Endodermal cell (in vitro differentiated cells): Measurements from ENCODE around the gene OR51E1. TPM values are rescaled to one million over a fixed set of nuclear protein-coding genes. Genes with fewer than 3 reads are reported as not detected.

ENCODE experiments used
- DNase-seq: peaks from one replicate; pipeline ENCODE4 v3.0.0-alpha.2; 2017
- H3K27ac ChIP-seq: 2 replicates; pipeline ENCODE4 v1.5.1; 2013; ENCODE audit warnings: mild to moderate bottlenecking, low read depth, low read length, moderate library complexity
- H3K27me3 ChIP-seq: 2 replicates; pipeline ENCODE4 v1.6.1; 2013; ENCODE audit warnings: mild to moderate bottlenecking, low read length, moderate library complexity; ENCODE audit not compliant: insufficient read depth, control insufficient read depth, poor library complexity, severe bottlenecking
- H3K36me3 ChIP-seq: 2 replicates; pipeline ENCODE4 v1.7.0; 2013; ENCODE audit warnings: mild to moderate bottlenecking, low read length, moderate library complexity; ENCODE audit not compliant: control insufficient read depth, insufficient read depth
- H3K4me1 ChIP-seq: one replicate; pipeline ENCODE4 v1.7.0; 2013; ENCODE audit warnings: low read length; ENCODE audit not compliant: control insufficient read depth, insufficient read depth
- H3K4me3 ChIP-seq: 2 replicates; pipeline ENCODE4 v1.5.1; 2013; ENCODE audit warnings: mild to moderate bottlenecking, low read length, moderate library complexity
- H3K9ac ChIP-seq: 2 replicates; pipeline ENCODE4 v1.6.1; 2013; ENCODE audit warnings: mild to moderate bottlenecking, low read length, moderate library complexity; ENCODE audit not compliant: poor library complexity, severe bottlenecking; ENCODE audit errors: extremely low read depth
- H3K9me3 ChIP-seq: 2 replicates; pipeline ENCODE4 v1.6.1; 2013; ENCODE audit warnings: mild to moderate bottlenecking, low read length, moderate library complexity; ENCODE audit not compliant: control insufficient read depth
- H3K27ac Mint-ChIP-seq: 2 replicates; pipeline ENCODE4 v1.8.0; 2020; ENCODE audit warnings: mixed read lengths
- H3K27me3 Mint-ChIP-seq: 2 replicates; pipeline ENCODE4 v1.8.0; 2021; ENCODE audit warnings: mild to moderate bottlenecking, mixed read lengths; ENCODE audit not compliant: insufficient read depth
- H3K36me3 Mint-ChIP-seq: 2 replicates; pipeline ENCODE4 v1.8.0; 2020; ENCODE audit warnings: low read depth, mixed read lengths
- H3K4me1 Mint-ChIP-seq: 2 replicates; pipeline ENCODE4 v1.8.0; 2020; ENCODE audit warnings: mixed read lengths
- H3K4me3 Mint-ChIP-seq: 2 replicates; pipeline ENCODE4 v1.8.0; 2020; ENCODE audit warnings: mild to moderate bottlenecking, moderate library complexity, mixed read lengths
- H3K9me3 Mint-ChIP-seq: 2 replicates; pipeline ENCODE4 v1.8.0; 2020; ENCODE audit warnings: mild to moderate bottlenecking, mixed read lengths
- WGBS, 2 experiments: methylation state at CpG; one replicate each; pipeline versions ENCODE4 v1.1.5 to v1.1.7; 2013; ENCODE audit warnings: missing lambda C conversion rate in 2 of 2, mixed read lengths in 1 of 2; ENCODE audit not compliant: insufficient coverage in 1 of 2, insufficient read length in 1 of 2; 5-methylcytosine and 5-hydroxymethylcytosine counted together
- total RNA-seq, 2 donors: library from RNA; stranded (reverse); fragmentation: NEBNext Ultra II Directional in 1 of 2; extraction: Animal tissue kit (Norgen Biotek cat#: 25700) in 1 of 2; gene quantifications; 2 replicates in 1 of 2; 3 replicates in 1 of 2; pipeline ENCODE4 v1.2.1, GENCODE V29; 2021
- TF ChIP-seq, protein P1 (sequence below): fragments of 200-600 bp; sonication (generic); conservative IDR thresholded peaks from 2 replicates; pipeline ENCODE4 v1.5.0; 2021; ENCODE audit warnings: antibody characterized with exemption, mild to moderate bottlenecking

Gene OR51E1
- total RNA-seq, 2 donors from 2014 or later = not detected

DNA sequence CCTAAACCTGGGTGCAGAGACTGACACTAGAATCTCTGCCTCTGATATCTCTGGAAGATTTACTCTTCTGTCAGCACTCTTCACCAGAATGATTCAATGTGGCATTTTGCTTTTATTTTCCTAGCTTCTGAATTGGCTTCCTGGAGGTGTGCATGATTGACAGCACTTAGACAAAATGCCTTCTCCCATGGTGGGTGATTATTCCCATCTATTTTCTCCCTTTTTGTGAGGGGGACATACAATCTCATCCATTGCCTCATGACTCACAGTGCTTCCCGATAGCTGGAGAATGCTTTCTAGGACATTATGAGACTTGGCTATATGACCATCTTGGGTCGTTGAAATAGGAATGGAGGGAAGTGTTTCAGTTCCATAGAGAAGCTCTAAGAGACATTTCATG is 31.8 kb upstream of the OR51E1 start:
- peaks cover 22% of the 10 kb centered on the region for H3K27me3 Mint-ChIP-seq
- 83 to 88% methylated on average over 1 to 2 of the region's 2 CpGs for WGBS, 2 experiments

DNA sequence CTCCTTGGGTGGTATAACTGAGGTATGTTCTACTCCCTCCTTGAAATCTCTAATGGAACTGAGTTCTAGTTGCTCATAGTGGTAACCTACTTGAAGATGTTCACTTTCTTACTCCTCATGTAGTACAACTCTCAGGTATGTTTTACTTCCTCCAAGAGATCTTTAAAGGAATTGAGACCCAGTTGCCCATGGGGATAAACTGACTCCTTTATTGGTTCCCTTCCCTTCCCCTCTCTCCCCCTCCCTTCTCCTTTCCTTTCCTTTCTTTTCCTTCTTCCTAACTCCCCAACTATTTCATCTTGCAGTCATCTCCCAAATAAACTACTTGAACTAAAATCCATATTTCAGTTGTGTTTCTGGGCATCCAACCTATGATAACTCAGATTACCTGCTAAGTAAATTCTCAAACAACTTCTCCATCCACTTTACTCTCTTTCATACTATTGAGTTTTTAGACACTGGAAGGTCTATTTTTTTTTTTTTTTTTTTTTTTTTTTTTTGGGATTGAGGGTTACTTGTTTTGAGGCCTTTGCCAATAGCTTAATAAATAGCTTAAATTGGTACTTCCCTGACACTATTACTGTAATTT is 27.8 kb upstream of the OR51E1 start:
- no peaks in the 10 kb centered on the region for H3K4me1 Mint-ChIP-seq
- peaks cover 30% of the 10 kb centered on the region for H3K27me3 ChIP-seq
- DNase-seq = no peak
- H3K36me3 Mint-ChIP-seq = no peaks in the 10 kb centered on the region
- no peak overlapping the region for H3K27ac ChIP-seq
- H3K4me3 Mint-ChIP-seq = no peak overlapping the region
- H3K27ac Mint-ChIP-seq = no peak overlapping the region
- no peak overlapping the region for H3K4me3 ChIP-seq
- TF ChIP-seq, protein P1, sequence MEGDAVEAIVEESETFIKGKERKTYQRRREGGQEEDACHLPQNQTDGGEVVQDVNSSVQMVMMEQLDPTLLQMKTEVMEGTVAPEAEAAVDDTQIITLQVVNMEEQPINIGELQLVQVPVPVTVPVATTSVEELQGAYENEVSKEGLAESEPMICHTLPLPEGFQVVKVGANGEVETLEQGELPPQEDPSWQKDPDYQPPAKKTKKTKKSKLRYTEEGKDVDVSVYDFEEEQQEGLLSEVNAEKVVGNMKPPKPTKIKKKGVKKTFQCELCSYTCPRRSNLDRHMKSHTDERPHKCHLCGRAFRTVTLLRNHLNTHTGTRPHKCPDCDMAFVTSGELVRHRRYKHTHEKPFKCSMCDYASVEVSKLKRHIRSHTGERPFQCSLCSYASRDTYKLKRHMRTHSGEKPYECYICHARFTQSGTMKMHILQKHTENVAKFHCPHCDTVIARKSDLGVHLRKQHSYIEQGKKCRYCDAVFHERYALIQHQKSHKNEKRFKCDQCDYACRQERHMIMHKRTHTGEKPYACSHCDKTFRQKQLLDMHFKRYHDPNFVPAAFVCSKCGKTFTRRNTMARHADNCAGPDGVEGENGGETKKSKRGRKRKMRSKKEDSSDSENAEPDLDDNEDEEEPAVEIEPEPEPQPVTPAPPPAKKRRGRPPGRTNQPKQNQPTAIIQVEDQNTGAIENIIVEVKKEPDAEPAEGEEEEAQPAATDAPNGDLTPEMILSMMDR = no peak
- peaks cover 10% of the 10 kb centered on the region for H3K27me3 Mint-ChIP-seq
- no peaks in the 10 kb centered on the region for H3K4me1 ChIP-seq
- no peak overlapping the region for H3K9ac ChIP-seq
- H3K36me3 ChIP-seq = no peaks in the 10 kb centered on the region
- no peaks in the 10 kb centered on the region for H3K9me3 ChIP-seq
- no peaks in the 10 kb centered on the region for H3K9me3 Mint-ChIP-seq

More for the DNA sequence above, 31.8 kb upstream of the OR51E1 start:
- Mint-ChIP-seq H3K27ac (no peak overlapping the region), H3K4me3 (no peak overlapping the region), H3K36me3 (no peaks in the 10 kb centered on the region), H3K4me1 (peaks cover 10% of the 10 kb centered on the region), H3K9me3 (peaks cover 7% of the 10 kb centered on the region)
- Histone ChIP-seq H3K4me3 (no peak overlapping the region), H3K36me3 (no peaks in the 10 kb centered on the region), H3K27me3 (peaks cover 28% of the 10 kb centered on the region), H3K27ac (no peak overlapping the region), H3K9me3 (no peaks in the 10 kb centered on the region), H3K9ac (no peak overlapping the region), H3K4me1 (no peaks in the 10 kb centered on the region)
- TF ChIP-seq, protein P1 = no peak
- DNase-seq = no peak

DNA sequence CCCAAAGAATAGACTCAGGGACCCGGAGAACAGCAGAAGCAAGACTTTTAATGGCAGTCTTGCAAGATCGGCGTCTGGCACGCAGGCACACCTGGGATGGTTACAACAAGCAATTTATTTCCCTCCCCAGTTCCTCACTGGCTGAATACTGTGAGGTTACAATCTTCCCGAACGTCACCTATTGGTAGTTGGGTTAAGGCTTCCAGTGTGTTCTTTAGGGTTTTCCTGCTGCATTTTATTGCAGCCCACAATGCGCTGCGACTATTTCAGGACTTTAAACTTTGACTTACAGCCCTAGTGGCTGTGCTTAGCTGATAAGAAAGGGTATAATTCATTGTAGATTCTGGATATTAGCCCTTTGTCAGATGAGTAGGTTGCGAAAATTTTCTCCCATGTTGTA is 24.3 kb upstream of the OR51E1 start:
- no peaks in the 10 kb centered on the region for H3K9me3 Mint-ChIP-seq
- H3K9me3 ChIP-seq = no peaks in the 10 kb centered on the region

More for the DNA sequence above, 24.3 kb upstream of the OR51E1 start:
- Histone ChIP-seq H3K27ac (no peak overlapping the region), H3K36me3 (no peaks in the 10 kb centered on the region), H3K4me1 (no peaks in the 10 kb centered on the region), H3K9ac (no peak overlapping the region), H3K27me3 (peaks cover 15% of the 10 kb centered on the region), H3K4me3 (no peak overlapping the region)
- Mint-ChIP-seq H3K36me3 (no peaks in the 10 kb centered on the region), H3K27me3 (no peaks in the 10 kb centered on the region), H3K27ac (no peak overlapping the region), H3K4me1 (no peaks in the 10 kb centered on the region), H3K4me3 (no peak overlapping the region)
- TF ChIP-seq, protein P1 = no peak
- 92 to 96% methylated on average over 8 of the region's 9 CpGs for WGBS, 2 experiments
- DNase-seq = no peak
